Measurements from ENCODE around the gene COL15A1.

The COL15A1 gene

DNA sequence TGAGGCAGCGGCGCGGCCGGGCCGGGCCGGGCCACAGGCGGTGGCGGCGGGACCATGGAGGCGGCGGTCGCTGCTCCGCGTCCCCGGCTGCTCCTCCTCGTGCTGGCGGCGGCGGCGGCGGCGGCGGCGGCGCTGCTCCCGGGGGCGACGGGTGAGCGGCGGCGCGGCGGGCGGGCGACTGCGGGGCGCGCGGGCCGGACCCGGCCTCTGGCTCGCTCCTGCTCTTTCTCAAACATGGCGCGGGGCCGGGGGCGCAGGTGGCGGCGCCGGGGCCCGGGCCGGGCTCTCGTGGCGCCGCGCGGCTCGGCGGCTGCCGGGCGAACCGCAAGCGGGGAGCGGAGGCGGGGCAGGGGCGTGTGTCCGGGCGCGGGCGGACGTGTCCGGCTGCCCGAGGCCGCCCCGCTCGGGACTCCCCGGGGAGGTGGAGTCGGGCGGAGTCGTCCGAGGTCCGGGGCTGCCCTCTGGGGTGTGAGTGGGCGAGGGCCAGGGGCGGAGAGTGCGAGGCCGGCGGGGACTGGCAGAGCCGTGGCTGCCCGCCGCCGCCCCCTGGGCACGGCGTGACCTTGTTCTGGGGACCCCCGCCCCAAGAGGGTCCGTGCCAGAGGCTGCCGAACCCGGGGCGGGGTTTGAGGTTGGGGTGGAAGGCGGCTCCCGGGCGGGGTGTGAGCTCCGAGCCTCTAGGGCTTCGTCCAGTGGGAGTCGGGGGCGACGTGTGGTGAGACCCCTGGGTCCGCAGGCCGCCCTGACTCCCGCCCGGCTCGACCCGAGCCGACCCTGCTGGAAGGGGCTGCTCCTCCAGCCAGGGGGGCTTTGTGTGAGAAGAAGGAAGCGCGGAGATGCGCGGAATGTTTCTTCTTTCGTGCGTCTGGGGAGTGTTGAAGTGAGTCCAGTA, 161.7 kb downstream of the COL15A1 start:
- no peaks in the 10 kb centered on the region for H3K27me3 Mint-ChIP-seq
- peaks cover 54 to 66% of the 10 kb centered on the region in 2 donors for H3K4me1 Mint-ChIP-seq (ENCODE audit: low read depth in 2 of 2)
- DNase-seq (peak in 1 of 3 experiments; percentile 15), ATAC-seq (replicated peaks) (peak; percentile 13)
- H3K4me3 Mint-ChIP-seq = peak overlapping the region; percentile 82 to 86
- peak overlapping the region; percentile 74 to 95 for H3K27ac Mint-ChIP-seq
- no peaks in the 10 kb centered on the region for H3K9me3 Mint-ChIP-seq
- peaks cover 13% of the 10 kb centered on the region for H3K36me3 Mint-ChIP-seq (ENCODE audit: insufficient read depth)

DNA sequence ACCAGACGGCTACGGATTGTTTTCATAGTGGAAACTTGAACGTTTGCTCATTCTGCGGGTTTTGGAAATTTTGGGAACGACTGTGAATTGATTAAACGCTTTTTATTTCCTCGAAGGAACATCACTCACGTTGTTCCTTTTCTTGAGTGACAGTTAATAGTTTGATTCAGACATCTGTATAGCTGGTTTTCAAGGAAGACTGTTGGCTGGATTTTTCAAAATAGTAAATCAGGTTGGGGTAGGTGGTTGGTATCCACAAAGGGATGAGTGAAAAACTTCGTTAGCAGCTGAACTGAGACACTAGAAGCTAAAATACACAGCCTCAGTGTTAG, 162.3 kb downstream of the COL15A1 start:
- peaks cover 13% of the 10 kb centered on the region for H3K36me3 Mint-ChIP-seq (ENCODE audit: insufficient read depth)
- DNase-seq (no peak), ATAC-seq (replicated peaks) (no peak)
- peak overlapping the region; percentile 72 to 81 for H3K4me3 Mint-ChIP-seq
- peaks cover 50 to 60% of the 10 kb centered on the region in 2 donors for H3K4me1 Mint-ChIP-seq (ENCODE audit: low read depth in 2 of 2)
- H3K27me3 Mint-ChIP-seq = no peaks in the 10 kb centered on the region
- H3K9me3 Mint-ChIP-seq = no peaks in the 10 kb centered on the region
- peak overlapping the region; percentile 46 to 74 for H3K27ac Mint-ChIP-seq

DNA sequence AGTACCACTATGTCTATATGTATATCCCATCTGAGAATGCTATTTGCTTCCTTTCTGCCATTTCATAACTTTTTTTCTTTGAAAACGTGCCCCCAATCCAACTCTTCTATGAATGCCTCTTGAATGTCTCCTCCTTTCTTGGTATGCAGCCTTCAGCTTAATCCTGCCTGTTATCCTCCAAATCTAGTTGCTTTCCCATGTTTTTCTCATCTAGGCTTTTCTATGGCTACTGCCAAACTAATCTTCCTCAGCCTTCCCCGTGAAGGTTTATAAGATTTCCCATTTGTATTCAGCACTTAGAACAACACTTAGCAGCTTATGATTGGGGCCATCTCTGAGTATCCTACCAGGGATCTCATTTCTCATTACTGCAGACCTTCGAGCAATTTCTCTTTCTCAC, 163.7 kb downstream of the COL15A1 start:
- no peaks in the 10 kb centered on the region for H3K27me3 Mint-ChIP-seq
- peaks cover 60 to 67% of the 10 kb centered on the region in 2 donors for H3K4me1 Mint-ChIP-seq (ENCODE audit: low read depth in 2 of 2)
- H3K36me3 Mint-ChIP-seq (ENCODE audit: insufficient read depth) = peaks cover 13% of the 10 kb centered on the region
- DNase-seq (no peak), ATAC-seq (replicated peaks) (no peak)
- H3K4me3 Mint-ChIP-seq = peak overlapping the region; percentile 72 to 81
- H3K9me3 Mint-ChIP-seq = no peaks in the 10 kb centered on the region
- peak overlapping the region in 1 of 2 donors; percentile 1 for H3K27ac Mint-ChIP-seq

DNA sequence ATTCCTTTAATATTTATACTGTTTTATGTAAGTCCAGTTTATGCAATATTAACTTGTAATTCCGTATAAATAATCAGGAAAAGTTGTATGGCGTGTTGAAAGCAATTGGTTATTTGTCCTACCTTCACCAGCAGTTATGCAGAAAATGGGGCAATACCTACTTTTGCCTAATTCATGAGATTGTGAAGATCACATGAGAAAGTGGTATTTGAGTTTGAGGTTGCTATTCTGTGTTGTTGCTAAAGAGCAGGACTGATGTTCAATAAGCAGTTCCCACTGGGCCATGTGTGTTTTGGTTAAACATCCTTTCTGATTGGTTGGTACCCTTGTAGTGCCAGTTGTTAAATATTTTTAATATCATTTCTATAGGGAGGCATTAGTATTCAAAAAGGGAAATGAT, 164.4 kb downstream of the COL15A1 start:
- ATAC-seq (replicated peaks) (no peak), DNase-seq (no peak)
- H3K27me3 Mint-ChIP-seq = no peaks in the 10 kb centered on the region
- H3K9me3 Mint-ChIP-seq = no peaks in the 10 kb centered on the region
- peaks cover 13% of the 10 kb centered on the region for H3K36me3 Mint-ChIP-seq (ENCODE audit: insufficient read depth)
- H3K4me1 Mint-ChIP-seq (ENCODE audit: low read depth in 2 of 2) = peaks cover 67 to 74% of the 10 kb centered on the region in 2 donors
- peak overlapping the region; percentile 72 to 81 for H3K4me3 Mint-ChIP-seq
- peak overlapping the region; percentile 53 to 92 for H3K27ac Mint-ChIP-seq

DNA sequence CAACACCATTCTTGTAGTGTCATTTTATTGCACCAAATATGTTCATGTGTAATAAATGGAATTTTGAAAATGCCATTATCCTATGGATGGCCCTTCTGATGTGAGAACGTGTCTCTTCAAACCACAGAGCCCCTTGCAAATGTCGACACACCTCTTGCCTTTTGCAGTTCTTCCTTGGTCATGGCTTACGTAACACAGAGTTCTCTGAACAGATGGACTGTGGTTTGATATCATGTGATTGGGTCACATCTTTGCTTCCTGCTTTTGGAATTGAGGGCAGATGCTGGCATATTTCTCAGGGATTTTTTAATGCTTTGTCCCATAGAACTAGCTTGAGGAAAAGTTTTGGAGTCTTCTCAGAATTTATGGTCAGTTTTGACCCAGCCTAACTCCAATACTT, 165.8 kb downstream of the COL15A1 start:
- no peaks in the 10 kb centered on the region for H3K27me3 Mint-ChIP-seq
- peaks cover 66 to 73% of the 10 kb centered on the region in 2 donors for H3K4me1 Mint-ChIP-seq (ENCODE audit: low read depth in 2 of 2)
- peaks cover 5% of the 10 kb centered on the region for H3K36me3 Mint-ChIP-seq (ENCODE audit: insufficient read depth)
- DNase-seq = no peak
- ATAC-seq (replicated peaks) = no peak
- peak overlapping the region; percentile 72 to 81 for H3K4me3 Mint-ChIP-seq
- no peaks in the 10 kb centered on the region for H3K9me3 Mint-ChIP-seq
- peak overlapping the region; percentile 53 to 92 for H3K27ac Mint-ChIP-seq

DNA sequence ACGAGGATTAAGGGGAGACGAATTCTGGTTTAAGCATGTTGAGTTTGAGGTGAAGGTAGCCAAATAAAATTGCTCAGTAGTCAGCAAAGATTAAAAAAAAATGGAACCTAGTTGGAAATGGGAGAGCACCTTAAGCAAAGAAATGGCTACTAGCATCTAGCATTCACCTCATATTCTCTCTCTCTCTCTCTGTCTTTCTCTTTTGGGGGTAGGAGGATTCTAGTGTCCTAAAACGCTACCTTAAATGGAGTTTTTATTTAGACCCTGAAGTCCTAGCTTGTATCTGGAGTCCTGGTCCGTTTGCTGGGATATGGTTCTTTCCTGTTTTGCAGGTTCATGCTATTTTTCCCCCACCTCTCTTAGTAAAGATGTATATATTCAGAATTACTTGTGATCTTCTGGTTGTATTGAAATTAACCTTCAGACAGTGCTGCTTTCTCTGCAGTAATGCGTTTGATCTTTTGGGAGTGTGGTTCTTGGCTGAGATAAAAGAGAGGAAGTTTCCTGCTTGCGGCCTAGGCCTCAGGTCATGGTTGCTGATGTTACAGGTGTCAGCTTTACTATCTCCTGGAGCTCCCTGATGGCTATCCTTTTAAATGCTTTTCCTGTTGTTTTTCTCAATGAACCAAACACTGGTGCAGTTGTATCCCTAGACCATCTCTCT, 169.2 kb downstream of the COL15A1 start:
- Mint-ChIP-seq H3K27ac (peak overlapping the region; percentile 63 to 89), H3K4me1 (ENCODE audit: low read depth in 2 of 2) (peaks cover 68 to 80% of the 10 kb centered on the region in 2 donors), H3K4me3 (peak overlapping the region; percentile 6 to 74), H3K36me3 (ENCODE audit: insufficient read depth) (peaks cover 10% of the 10 kb centered on the region), H3K27me3 (no peaks in the 10 kb centered on the region), H3K9me3 (no peaks in the 10 kb centered on the region)
- peak; percentile 32 to 46 (median 40) for DNase-seq
- peak; percentile 95 for ATAC-seq (replicated peaks)

DNA sequence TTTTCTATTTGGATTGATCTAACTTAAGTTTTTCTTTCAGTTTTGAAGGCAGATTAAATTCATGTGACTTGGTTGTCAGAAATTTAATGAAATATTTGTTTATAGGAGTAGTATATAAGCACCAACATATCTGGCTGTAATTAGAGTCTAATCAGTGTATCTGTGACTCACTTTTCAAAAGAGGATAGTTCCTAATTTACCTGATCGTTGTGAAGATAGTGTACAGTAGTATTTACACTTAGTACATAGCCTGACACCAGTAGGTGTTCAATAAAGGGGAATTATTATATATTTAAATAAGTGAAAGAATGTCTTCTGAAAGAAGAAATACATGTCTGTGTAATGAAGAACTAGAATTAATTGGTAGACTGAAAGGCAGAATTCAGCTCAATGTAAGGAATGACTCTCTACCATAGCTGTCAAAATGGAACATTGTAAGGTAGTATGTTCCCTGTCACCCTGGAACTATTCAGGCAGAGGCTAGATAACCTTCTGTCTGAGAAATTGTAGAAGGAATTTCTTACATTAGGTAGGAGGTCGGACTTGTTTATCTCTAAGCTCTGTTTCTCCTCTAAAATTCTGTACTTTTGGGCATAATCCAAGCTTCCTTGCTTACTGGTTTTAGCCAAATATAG, 169.8 kb downstream of the COL15A1 start:
- Mint-ChIP-seq H3K4me3 (peak overlapping the region; percentile 9 to 74), H3K36me3 (ENCODE audit: insufficient read depth) (peaks cover 13% of the 10 kb centered on the region), H3K9me3 (no peaks in the 10 kb centered on the region), H3K27ac (peak overlapping the region; percentile 63 to 89), H3K4me1 (ENCODE audit: low read depth in 2 of 2) (peaks cover 64 to 74% of the 10 kb centered on the region in 2 donors), H3K27me3 (no peaks in the 10 kb centered on the region)
- DNase-seq = no peak
- ATAC-seq (replicated peaks) = no peak

DNA sequence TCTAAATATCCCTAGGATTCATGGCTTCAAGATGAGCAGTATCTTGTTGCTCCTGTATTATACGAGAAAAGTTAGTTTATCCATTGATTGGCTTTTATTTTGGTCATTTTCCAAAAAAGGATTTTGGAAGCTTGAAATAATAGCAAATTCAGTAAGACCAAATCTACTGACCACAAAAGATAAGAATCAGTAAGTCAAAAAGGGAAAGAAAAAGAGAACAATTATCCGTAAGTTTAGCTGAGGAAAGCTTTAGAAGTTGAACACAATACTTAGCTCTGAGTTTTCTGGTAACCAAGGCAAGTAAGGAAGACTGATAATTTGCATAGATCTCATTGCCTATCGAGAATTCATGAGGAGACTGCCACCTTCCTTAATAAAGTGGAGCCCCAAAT, 170.3 kb downstream of the COL15A1 start:
- Mint-ChIP-seq H3K27ac (peak overlapping the region; percentile 32 to 63), H3K27me3 (no peaks in the 10 kb centered on the region), H3K4me3 (peak overlapping the region; percentile 9 to 74), H3K9me3 (no peaks in the 10 kb centered on the region), H3K4me1 (ENCODE audit: low read depth in 2 of 2) (peaks cover 63 to 74% of the 10 kb centered on the region in 2 donors), H3K36me3 (ENCODE audit: insufficient read depth) (peaks cover 14% of the 10 kb centered on the region)
- ATAC-seq (replicated peaks) (no peak), DNase-seq (no peak)

DNA sequence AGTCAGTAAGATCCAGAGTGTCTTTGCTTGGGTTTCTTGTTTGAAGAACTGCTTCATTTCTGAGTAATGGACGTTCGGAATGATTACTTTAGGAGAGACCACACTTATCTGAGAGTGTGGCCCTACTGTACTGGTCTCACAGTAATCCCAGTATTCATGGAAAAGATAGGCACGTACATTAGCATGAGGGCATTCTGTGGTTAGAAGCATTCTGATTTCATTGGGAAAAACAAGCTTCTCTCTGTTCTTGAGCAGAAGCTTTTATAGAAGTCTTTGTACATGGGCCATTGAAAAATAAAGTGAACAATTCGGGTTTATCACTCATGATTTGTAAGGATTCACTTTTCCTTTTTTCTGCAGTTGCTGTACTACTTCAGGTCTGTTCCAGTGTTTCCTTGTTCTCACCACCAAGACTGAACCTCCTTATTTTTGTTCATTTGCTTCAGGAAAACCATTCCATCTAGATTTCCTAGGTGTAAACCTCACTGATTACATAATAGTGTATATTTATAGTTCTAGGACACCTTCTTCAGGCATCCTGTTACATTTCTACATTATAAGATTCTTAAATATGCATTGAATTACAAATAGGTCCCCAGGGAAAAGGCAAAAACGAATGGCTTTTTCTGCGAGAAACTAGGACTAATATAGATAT, 171.3 kb downstream of the COL15A1 start:
- DNase-seq (no peak), ATAC-seq (replicated peaks) (no peak)
- Mint-ChIP-seq H3K4me3 (no peak overlapping the region), H3K4me1 (ENCODE audit: low read depth in 2 of 2) (peaks cover 63 to 74% of the 10 kb centered on the region in 2 donors), H3K27ac (peak overlapping the region in 1 of 2 donors; percentile 30), H3K9me3 (no peaks in the 10 kb centered on the region), H3K27me3 (no peaks in the 10 kb centered on the region), H3K36me3 (ENCODE audit: insufficient read depth) (peaks cover 12% of the 10 kb centered on the region)

DNA sequence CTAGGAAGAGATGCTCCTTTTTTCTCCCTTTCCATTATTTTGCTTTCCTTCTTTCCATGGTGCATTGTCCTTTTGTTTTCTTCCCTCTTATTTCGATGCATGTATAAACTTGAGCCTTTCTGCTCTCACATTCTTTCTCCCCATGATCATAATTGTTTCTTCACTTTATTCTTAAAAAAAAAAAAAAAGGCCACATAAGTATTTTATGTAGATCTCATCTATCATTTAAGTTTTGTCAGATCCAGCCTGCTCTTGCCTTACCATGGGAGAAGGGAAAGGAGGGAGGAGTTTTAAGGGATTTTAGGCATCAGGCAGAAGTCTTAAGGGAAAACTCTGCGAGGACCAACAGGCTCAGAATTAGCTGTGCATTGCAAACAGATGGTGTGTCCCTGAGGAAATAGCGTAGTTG, 172.3 kb downstream of the COL15A1 start:
- ATAC-seq (replicated peaks) (no peak), DNase-seq (no peak)
- peak overlapping the region; percentile 1 to 33 for H3K27ac Mint-ChIP-seq
- H3K4me3 Mint-ChIP-seq = no peak overlapping the region
- H3K9me3 Mint-ChIP-seq = no peaks in the 10 kb centered on the region
- H3K4me1 Mint-ChIP-seq (ENCODE audit: low read depth in 2 of 2) = peaks cover 68 to 80% of the 10 kb centered on the region in 2 donors
- H3K27me3 Mint-ChIP-seq = no peaks in the 10 kb centered on the region
- peaks cover 12% of the 10 kb centered on the region for H3K36me3 Mint-ChIP-seq (ENCODE audit: insufficient read depth)

DNA sequence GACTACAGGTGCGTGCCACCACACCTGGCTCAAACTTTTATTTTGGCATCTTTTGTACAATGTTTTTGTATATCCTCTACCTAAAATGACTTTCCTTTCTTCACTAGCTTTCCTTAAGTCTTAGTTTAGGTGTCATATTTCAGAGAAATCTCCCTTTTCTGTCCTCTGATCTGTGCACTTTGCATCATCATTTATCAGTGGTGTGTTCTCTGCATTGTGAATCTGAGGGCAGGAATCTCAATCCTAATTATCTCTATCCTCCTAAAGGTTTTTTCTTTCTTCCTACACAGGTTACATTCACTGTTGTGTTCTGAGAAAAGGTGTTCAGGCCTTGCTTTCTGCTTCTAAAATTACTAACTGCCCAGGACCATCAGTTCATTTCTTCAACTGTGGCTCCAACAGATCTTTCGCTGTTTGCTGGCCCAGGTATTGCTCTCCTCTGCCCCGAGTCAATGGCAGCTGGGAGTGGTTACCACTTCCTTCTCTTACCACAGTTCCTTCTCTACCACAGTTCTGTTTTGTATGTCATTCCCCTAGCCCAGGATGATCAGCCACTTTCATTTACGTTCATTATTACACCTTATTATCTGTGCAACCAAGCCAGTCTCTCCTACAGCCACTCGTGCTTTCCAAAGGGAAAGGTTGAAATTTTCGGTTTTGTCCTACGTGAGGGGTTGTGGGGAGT, 175.2 kb downstream of the COL15A1 start:
- peaks cover 59 to 80% of the 10 kb centered on the region in 2 donors for H3K4me1 Mint-ChIP-seq (ENCODE audit: low read depth in 2 of 2)
- peak overlapping the region; percentile 68 to 78 for H3K27ac Mint-ChIP-seq
- no peaks in the 10 kb centered on the region for H3K9me3 Mint-ChIP-seq
- H3K27me3 Mint-ChIP-seq = no peaks in the 10 kb centered on the region
- peak overlapping the region; percentile 76 to 81 for H3K4me3 Mint-ChIP-seq
- peaks cover 16% of the 10 kb centered on the region for H3K36me3 Mint-ChIP-seq (ENCODE audit: insufficient read depth)
- ATAC-seq (replicated peaks) (peak; percentile 100), DNase-seq (peak; percentile 36 to 41 (median 40))

DNA sequence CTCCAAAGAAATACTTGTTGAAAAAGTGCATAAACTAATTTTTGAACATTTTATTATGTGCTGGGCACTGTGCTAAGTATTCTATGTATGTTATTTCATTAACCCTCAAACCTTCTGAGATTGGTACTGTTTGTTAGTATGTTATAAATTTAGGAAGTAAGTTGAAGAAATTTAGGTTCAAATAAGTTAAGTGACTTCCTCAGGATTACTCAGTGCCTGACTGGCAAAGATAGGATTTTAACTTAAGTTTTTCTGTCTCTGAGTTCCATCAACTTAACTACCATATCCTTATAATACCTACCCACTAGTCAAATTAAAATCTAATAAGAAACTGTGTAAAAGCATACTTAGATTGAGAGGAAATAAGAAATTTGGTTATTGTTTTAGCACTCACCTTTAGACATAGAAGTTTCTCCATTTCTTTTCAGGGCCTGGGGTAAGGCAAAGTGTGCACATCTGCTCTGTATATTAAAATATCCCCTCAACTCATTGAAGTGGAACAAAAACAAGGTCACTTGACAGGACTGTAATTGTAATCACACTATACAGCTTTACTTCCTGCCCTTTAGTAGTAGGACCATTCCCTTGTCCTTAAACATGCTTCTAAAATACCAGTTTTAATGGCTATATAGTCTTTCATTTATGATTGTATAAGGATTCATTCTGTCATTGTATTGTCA, 176.4 kb downstream of the COL15A1 start:
- ATAC-seq (replicated peaks) = no peak
- Mint-ChIP-seq H3K4me3 (peak overlapping the region; percentile 76 to 81), H3K27me3 (no peaks in the 10 kb centered on the region), H3K36me3 (ENCODE audit: insufficient read depth) (peaks cover 16% of the 10 kb centered on the region), H3K27ac (peak overlapping the region; percentile 30 to 68), H3K4me1 (ENCODE audit: low read depth in 2 of 2) (peaks cover 56 to 78% of the 10 kb centered on the region in 2 donors), H3K9me3 (no peaks in the 10 kb centered on the region)
- DNase-seq = no peak

All from effector memory CD8-positive, alpha-beta T cell (primary cell).